Measurements from ENCODE around the gene TRAPPC13. TPM values are rescaled to one million over a fixed set of nuclear protein-coding genes. Genes with fewer than 3 reads are reported as not detected.
"Not testable (repeated sequence)": the region's sequence is repeated elsewhere in the genome, so short reads cannot be mapped to it uniquely, and the experiment has no call there.

TRAPPC13 gene
- total RNA-seq (2014; rRNA removed; shearing (Covaris generic); ENCODE audit: low replicate concordance): 31.5 and 51.3 TPM in 2 replicates

DNA sequence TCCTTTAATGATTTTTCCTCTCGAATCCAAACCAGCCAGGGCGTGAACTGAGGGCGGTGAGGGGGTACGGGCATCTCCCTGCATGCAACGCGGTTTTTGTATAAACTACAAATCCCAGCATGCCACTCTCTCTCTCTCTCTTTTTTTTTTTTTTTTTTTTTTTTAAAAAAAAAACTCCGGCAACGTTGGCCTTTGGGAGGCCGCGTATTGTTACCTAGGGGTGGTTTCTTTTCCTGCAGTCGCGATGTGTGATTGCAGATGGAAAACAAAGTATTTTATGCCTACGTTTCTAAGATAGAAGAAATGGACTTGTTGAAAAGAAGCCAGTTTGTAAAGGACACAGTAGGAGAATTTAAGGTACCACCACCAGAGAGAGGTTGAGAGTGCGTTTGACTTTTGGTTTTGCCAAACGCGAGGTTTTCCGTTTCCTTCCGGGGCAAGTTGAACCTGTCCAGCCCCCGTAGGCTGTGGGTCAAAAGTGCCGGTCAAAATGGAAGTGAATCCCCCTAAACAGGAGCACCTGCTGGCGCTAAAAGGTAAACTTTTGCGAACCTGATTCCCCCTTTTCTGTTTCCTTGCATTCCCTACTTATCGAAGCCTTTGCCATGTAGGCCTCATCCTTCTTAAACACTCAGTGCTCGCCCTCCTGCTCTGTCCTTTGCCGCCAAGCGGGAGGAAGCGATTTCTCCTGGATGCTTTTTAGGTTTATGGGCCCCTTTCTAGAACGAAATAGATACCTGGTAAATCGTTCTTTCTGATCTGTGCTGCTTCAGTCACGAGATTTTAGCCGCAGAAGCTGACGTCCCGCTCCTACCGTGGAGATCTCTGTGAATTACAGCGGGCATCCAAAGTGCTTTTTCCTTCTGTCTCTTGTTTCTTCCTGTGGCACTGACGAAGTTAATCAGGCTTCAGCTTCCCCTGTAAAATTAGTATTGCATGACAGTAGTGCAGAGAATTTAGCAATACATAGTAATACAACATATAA, at the start of gene TRAPPC13, which contains the start of gene SHLD3:
TRAPPC13 (plus strand) TSS at position 457 of the 985 bp plus-strand sequence; CDS start at position 491, 34 bp downstream.
SHLD3 (plus strand) TSS at position 457 of the 985 bp plus-strand sequence. CDS start 4,561 bp downstream, outside the sequence.
- DNase-seq: peak; percentile 97
- peaks cover 18% of the 10 kb centered on the region; the same call in 1 of the 2 replicates for H3K36me3 ChIP-seq (ENCODE audit: insufficient read depth, low read length)
- H3K27ac ChIP-seq (ENCODE audit: low read length): peak within 1 kb of the TSS; percentile 81
- peak within 1 kb of the TSS; percentile 76 for H3K4me3 ChIP-seq (ENCODE audit: low read length)
- H3K9me3 ChIP-seq (ENCODE audit: low read length): no peaks in the 10 kb centered on the region
- H3K9me2 ChIP-seq (replicated peaks; ENCODE audit: insufficient read depth, low read length): no peaks in the 10 kb centered on the region
- peak within 1 kb of the TSS; percentile 91 for H3K9ac ChIP-seq (ENCODE audit: low read length)
- H3K4me2 ChIP-seq (ENCODE audit: low read depth, low read length, poor library complexity, severe bottlenecking): peak within 1 kb of the TSS; percentile 95
- peaks cover 92% of the 10 kb centered on the region for H3K79me2 ChIP-seq (ENCODE audit: low read length)
- H2AFZ ChIP-seq (ENCODE audit: low read length): peak within 1 kb of the TSS; percentile 84
- peaks cover 29% of the 10 kb centered on the region for H3K4me1 ChIP-seq (ENCODE audit: low read length)
- peaks cover 9% of the 10 kb centered on the region; the same call in 1 of the 2 replicates for H4K20me1 ChIP-seq (ENCODE audit: insufficient read depth, low read depth, low read length)
- H3K27me3 ChIP-seq (ENCODE audit: low read length): no peaks in the 10 kb centered on the region

DNA sequence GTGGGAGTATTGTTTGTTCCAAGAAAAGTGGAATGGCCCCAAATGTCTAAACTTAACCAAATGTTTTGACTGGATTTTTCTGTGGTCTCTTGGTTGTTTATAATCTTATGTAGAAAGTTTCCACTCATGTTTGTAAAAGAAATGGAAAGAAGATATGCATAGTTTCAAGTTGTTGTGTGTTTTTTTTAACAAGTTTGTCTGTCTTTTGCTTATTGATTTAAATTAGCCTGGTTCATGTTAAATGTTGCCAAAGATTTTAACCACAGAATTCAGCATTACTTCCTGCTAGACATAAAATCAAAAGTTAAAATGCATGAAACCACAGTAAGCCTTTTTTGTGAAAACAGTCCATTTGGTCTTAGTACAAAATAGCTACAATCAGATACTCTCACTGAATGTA, 47.7 kb upstream of the TRAPPC13 start:
- no peak for DNase-seq
- Histone ChIP-seq H2AFZ (ENCODE audit: low read length) (no peak overlapping the region), H3K36me3 (ENCODE audit: insufficient read depth, low read length) (peaks cover 33% of the 10 kb centered on the region; the same call in 1 of the 2 replicates), H3K9me3 (ENCODE audit: low read length) (no peaks in the 10 kb centered on the region), H3K4me3 (ENCODE audit: low read length) (no peak overlapping the region), H3K9me2 (replicated peaks; ENCODE audit: insufficient read depth, low read length) (no peaks in the 10 kb centered on the region), H3K79me2 (ENCODE audit: low read length) (peaks cover 29% of the 10 kb centered on the region), H3K4me2 (ENCODE audit: low read depth, low read length, poor library complexity, severe bottlenecking) (no peak overlapping the region), H3K9ac (ENCODE audit: low read length) (no peak overlapping the region), H4K20me1 (ENCODE audit: insufficient read depth, low read depth, low read length) (no peaks in the 10 kb centered on the region), H3K27ac (ENCODE audit: low read length) (no peak overlapping the region), H3K27me3 (ENCODE audit: low read length) (no peaks in the 10 kb centered on the region), H3K4me1 (ENCODE audit: low read length) (no peaks in the 10 kb centered on the region)

GRCh38 chr5:65588694-65589093, 36.1 kb upstream of the TRAPPC13 start:
- Histone ChIP-seq H3K79me2 (ENCODE audit: low read length) (no peaks in the 10 kb centered on the region), H3K9me3 (ENCODE audit: low read length) (no peaks in the 10 kb centered on the region), H3K27ac (ENCODE audit: low read length) (no peak overlapping the region), H3K9me2 (replicated peaks; ENCODE audit: insufficient read depth, low read length) (no peaks in the 10 kb centered on the region), H3K4me2 (ENCODE audit: low read depth, low read length, poor library complexity, severe bottlenecking) (no peak overlapping the region), H3K36me3 (ENCODE audit: insufficient read depth, low read length) (peaks cover 69% of the 10 kb centered on the region; the same call in 1 of the 2 replicates), H2AFZ (ENCODE audit: low read length) (no peak overlapping the region), H3K27me3 (ENCODE audit: low read length) (no peaks in the 10 kb centered on the region), H3K9ac (ENCODE audit: low read length) (no peak overlapping the region), H4K20me1 (ENCODE audit: insufficient read depth, low read depth, low read length) (no peaks in the 10 kb centered on the region), H3K4me1 (ENCODE audit: low read length) (no peaks in the 10 kb centered on the region), H3K4me3 (ENCODE audit: low read length) (no peak overlapping the region)
- DNase-seq: no peak

DNA sequence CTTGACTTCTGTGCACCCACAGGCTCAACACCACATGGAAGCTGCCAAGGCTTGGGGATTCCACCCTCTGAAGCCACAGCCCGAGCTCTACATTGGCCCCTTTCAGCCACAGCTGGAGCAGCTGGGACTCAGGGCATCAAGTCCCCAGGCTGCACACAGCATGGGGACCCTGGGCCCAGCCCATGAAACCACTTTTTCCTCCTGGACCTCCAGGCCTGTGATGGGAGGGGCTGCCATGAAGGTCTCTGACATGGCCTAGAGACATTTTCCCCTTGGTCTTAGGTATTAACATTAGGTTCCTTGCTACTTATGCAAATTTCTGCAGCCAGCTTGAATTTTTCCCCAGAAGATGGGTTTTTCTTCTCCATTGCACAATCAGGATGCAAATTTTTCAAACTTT, 23.1 kb upstream of the TRAPPC13 start:
- not testable (repeated sequence) for H3K9ac ChIP-seq (ENCODE audit: low read length); H4K20me1 ChIP-seq (ENCODE audit: insufficient read depth, low read depth, low read length); H3K27ac ChIP-seq (ENCODE audit: low read length); H3K4me2 ChIP-seq (ENCODE audit: low read depth, low read length, poor library complexity, severe bottlenecking); DNase-seq; H3K9me3 ChIP-seq (ENCODE audit: low read length); H3K9me2 ChIP-seq (replicated peaks; ENCODE audit: insufficient read depth, low read length); H3K27me3 ChIP-seq (ENCODE audit: low read length); H2AFZ ChIP-seq (ENCODE audit: low read length); H3K4me3 ChIP-seq (ENCODE audit: low read length)
- Histone ChIP-seq H3K36me3 (ENCODE audit: insufficient read depth, low read length) (peaks cover 89% of the 10 kb centered on the region), H3K4me1 (ENCODE audit: low read length) (peaks cover 11% of the 10 kb centered on the region), H3K79me2 (ENCODE audit: low read length) (peaks cover 50% of the 10 kb centered on the region)

DNA sequence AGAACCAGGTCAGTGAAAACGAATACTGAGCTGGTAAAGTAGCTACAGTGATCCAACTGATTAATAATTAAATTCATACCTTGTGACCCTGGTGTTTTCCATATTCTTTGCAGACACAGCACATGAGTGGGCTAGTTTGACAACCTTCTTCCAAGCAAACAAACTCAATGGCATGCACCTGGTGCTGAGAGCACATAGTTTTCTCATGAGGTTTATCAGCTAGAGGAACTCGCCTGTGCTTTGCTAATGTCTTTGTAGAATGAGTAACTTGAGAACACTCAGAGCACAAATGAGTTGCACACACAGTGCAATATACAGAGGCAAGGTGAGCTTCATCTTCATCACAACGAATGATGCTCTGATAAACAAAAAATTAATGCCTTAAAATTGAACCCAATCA, 13.3 kb upstream of the TRAPPC13 start:
- Histone ChIP-seq H3K36me3 (ENCODE audit: insufficient read depth, low read length) (peaks cover 54% of the 10 kb centered on the region), H3K79me2 (ENCODE audit: low read length) (peaks cover 58% of the 10 kb centered on the region)

DNA sequence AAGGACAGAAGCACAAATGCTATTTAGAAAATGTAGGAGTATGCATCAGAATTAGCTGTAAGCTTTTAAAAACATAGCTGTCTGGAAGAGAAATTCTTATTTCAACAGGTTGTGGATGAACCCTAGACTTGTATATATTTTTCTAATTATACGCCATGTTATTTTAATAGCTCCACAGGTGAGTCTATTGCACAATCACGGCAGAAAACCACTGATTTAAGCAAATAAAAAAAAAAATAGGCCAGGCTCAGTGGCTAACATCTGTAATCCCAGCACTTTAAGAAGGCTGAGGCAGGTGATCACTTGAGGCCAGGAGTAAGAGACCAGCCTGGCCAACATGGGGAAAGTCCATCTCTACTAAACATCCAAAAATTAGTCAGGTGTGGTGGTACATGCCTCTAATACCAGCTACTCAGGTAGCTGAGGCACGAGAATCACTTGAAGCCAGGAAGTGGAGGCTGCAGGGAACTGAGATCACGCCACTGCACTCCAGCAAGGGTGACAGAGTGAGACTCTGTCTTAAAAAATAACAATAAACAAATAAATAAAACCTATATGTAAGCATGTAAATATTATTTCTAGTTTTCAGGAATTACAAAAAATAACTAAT, 12.4 kb upstream of the TRAPPC13 start:
- H2AFZ ChIP-seq (ENCODE audit: low read length): no peak overlapping the region
- peak overlapping the region; percentile 52 for H3K4me3 ChIP-seq (ENCODE audit: low read length)
- H3K9ac ChIP-seq (ENCODE audit: low read length): peak overlapping the region; percentile 43
- peaks cover 39% of the 10 kb centered on the region for H3K4me1 ChIP-seq (ENCODE audit: low read length)
- peak overlapping the region; percentile 96 for H3K27ac ChIP-seq (ENCODE audit: low read length)
- no peaks in the 10 kb centered on the region for H4K20me1 ChIP-seq (ENCODE audit: insufficient read depth, low read depth, low read length)
- no peaks in the 10 kb centered on the region for H3K9me3 ChIP-seq (ENCODE audit: low read length)
- peak; percentile 58 for DNase-seq
- H3K9me2 ChIP-seq (replicated peaks; ENCODE audit: insufficient read depth, low read length): no peaks in the 10 kb centered on the region
- H3K27me3 ChIP-seq (ENCODE audit: low read length): no peaks in the 10 kb centered on the region
- H3K36me3 ChIP-seq (ENCODE audit: insufficient read depth, low read length): peaks cover 51% of the 10 kb centered on the region
- peaks cover 64% of the 10 kb centered on the region for H3K79me2 ChIP-seq (ENCODE audit: low read length)
- peak overlapping the region; percentile 79 for H3K4me2 ChIP-seq (ENCODE audit: low read depth, low read length, poor library complexity, severe bottlenecking)

More for the DNA sequence above, 13.3 kb upstream of the TRAPPC13 start:
- DNase-seq: peak; percentile 75
- H3K9me2 ChIP-seq (replicated peaks; ENCODE audit: insufficient read depth, low read length): no peaks in the 10 kb centered on the region
- no peaks in the 10 kb centered on the region for H4K20me1 ChIP-seq (ENCODE audit: insufficient read depth, low read depth, low read length)
- H3K4me1 ChIP-seq (ENCODE audit: low read length): peaks cover 39% of the 10 kb centered on the region
- H3K4me2 ChIP-seq (ENCODE audit: low read depth, low read length, poor library complexity, severe bottlenecking): peak overlapping the region; percentile 79
- peak overlapping the region; percentile 96 for H3K27ac ChIP-seq (ENCODE audit: low read length)
- H3K9ac ChIP-seq (ENCODE audit: low read length): peak overlapping the region; percentile 43
- H3K4me3 ChIP-seq (ENCODE audit: low read length): peak overlapping the region; percentile 52
- H3K27me3 ChIP-seq (ENCODE audit: low read length): no peaks in the 10 kb centered on the region
- no peaks in the 10 kb centered on the region for H3K9me3 ChIP-seq (ENCODE audit: low read length)
- no peak overlapping the region for H2AFZ ChIP-seq (ENCODE audit: low read length)

GRCh38 chr5:65620021-65620420, 4.8 kb upstream of the TRAPPC13 start:
- DNase-seq: no peak
- H4K20me1 ChIP-seq (ENCODE audit: insufficient read depth, low read depth, low read length): peaks cover 9% of the 10 kb centered on the region; the same call in 1 of the 2 replicates
- no peak overlapping the region for H2AFZ ChIP-seq (ENCODE audit: low read length)
- H3K9me3 ChIP-seq (ENCODE audit: low read length): no peaks in the 10 kb centered on the region
- peaks cover 89% of the 10 kb centered on the region for H3K79me2 ChIP-seq (ENCODE audit: low read length)
- no peak overlapping the region for H3K27ac ChIP-seq (ENCODE audit: low read length)
- no peaks in the 10 kb centered on the region for H3K27me3 ChIP-seq (ENCODE audit: low read length)
- peaks cover 16% of the 10 kb centered on the region for H3K36me3 ChIP-seq (ENCODE audit: insufficient read depth, low read length)
- no peak overlapping the region for H3K9ac ChIP-seq (ENCODE audit: low read length)
- H3K4me1 ChIP-seq (ENCODE audit: low read length): peaks cover 37% of the 10 kb centered on the region
- H3K9me2 ChIP-seq (replicated peaks; ENCODE audit: insufficient read depth, low read length): no peaks in the 10 kb centered on the region
- H3K4me3 ChIP-seq (ENCODE audit: low read length): no peak overlapping the region
- H3K4me2 ChIP-seq (ENCODE audit: low read depth, low read length, poor library complexity, severe bottlenecking): no peak overlapping the region

- H3K27me3 ChIP-seq (ENCODE audit: low read length); H2AFZ ChIP-seq (ENCODE audit: low read length); H4K20me1 ChIP-seq (ENCODE audit: insufficient read depth, low read depth, low read length); H3K9me3 ChIP-seq (ENCODE audit: low read length); DNase-seq; H3K9me2 ChIP-seq (replicated peaks; ENCODE audit: insufficient read depth, low read length); H3K27ac ChIP-seq (ENCODE audit: low read length): not testable (repeated sequence)
- Histone ChIP-seq H3K9ac (ENCODE audit: low read length) (0 out of 2 replicates have a peak overlapping the region, but pooled peaks have one; percentile 91), H3K36me3 (ENCODE audit: insufficient read depth, low read length) (peaks cover 10% of the 10 kb centered on the region), H3K79me2 (ENCODE audit: low read length) (peaks cover 92% of the 10 kb centered on the region), H3K4me3 (ENCODE audit: low read length) (peak overlapping the region; percentile 76; the same call in 1 of the 2 replicates), H3K4me2 (ENCODE audit: low read depth, low read length, poor library complexity, severe bottlenecking) (peak overlapping the region; percentile 95), H3K4me1 (ENCODE audit: low read length) (peaks cover 45% of the 10 kb centered on the region)
Observed at GRCh38 chr5:65621961-65622360, 2.9 kb upstream of the TRAPPC13 start.

All from Karpas-422 (cell line).